Activated B cell treated with CpG ODN at 0.5 μM for 24 hours (primary cell): ENCODE results near the gene EPB41L2. TPM values are rescaled to one million over a fixed set of nuclear protein-coding genes. Genes with fewer than 3 reads are reported as not detected.
A peak's percentile ranks its signal among the peaks of the same experiment; 100 is the strongest.

ENCODE experiments used
- ATAC-seq: fragments of 200-7000 bp; cut with Tn5 transposase; one replicate; pipeline ENCODE4 v1.10.0; 2021; ENCODE audit warnings: low read depth, mild to moderate bottlenecking, moderate library complexity
- CTCF ChIA-PET: fragments of 350-600 bp; sonication (Branson Sonifier 250); formaldehyde crosslinking; loops from one replicate; lab custom pipeline; 2021; ENCODE audit warnings: antibody characterized with exemption; lab: Charles Lee
- POLR2A ChIA-PET: fragments of 350-600 bp; sonication (Branson Sonifier 250); formaldehyde crosslinking; loops from one replicate; lab custom pipeline; 2021; ENCODE audit warnings: antibody characterized with exemption; lab: Charles Lee
- DNase-seq: peaks from one replicate; pipeline ENCODE4 v3.0.0; 2022
- H3K27ac Mint-ChIP-seq: one replicate; pipeline ENCODE4 v1.8.0; 2020; ENCODE audit warnings: mixed read lengths
- H3K27me3 Mint-ChIP-seq: one replicate; pipeline ENCODE4 v1.8.0; 2021; ENCODE audit warnings: mixed read lengths
- H3K36me3 Mint-ChIP-seq: one replicate; pipeline ENCODE4 v1.8.0; 2021; ENCODE audit warnings: low read depth, mixed read lengths
- H3K4me1 Mint-ChIP-seq: one replicate; pipeline ENCODE4 v1.8.0; 2021; ENCODE audit warnings: mixed read lengths
- H3K4me3 Mint-ChIP-seq: one replicate; pipeline ENCODE4 v1.8.0; 2020; ENCODE audit warnings: mild to moderate bottlenecking, mixed read lengths
- H3K9me3 Mint-ChIP-seq: one replicate; pipeline ENCODE4 v1.8.0; 2020; ENCODE audit warnings: mixed read lengths
- CTCF ChIP-seq: fragments of 200-600 bp; IDR thresholded peaks from one replicate; pipeline ENCODE4 v1.8.0; 2022; ENCODE audit warnings: antibody characterized with exemption, mild to moderate bottlenecking
- intact Hi-C: fragments of 100-400 bp; cut with micrococcal nuclease; formaldehyde crosslinking; loops from one replicate; pipeline ENCODE4 v1.15.1; 2024
- total RNA-seq: library from RNA; stranded (reverse); gene quantifications from 2 replicates; pipeline ENCODE4 v1.2.3, GENCODE V29; 2022

The EPB41L2 gene
- total RNA-seq, 1 donor from 2014 or later = 62.8 TPM

GRCh38 chr6:130964289-130964688, 98.8 kb downstream of the EPB41L2 start:
- ChIA-PET CTCF (no interaction called here), POLR2A (interaction anchor here (0.7 kb wide), 1 partner anchor 1072 kb away, joined by 4 read pairs; no protein-coding TSS in a partner anchor)
- Mint-ChIP-seq H3K9me3 (no peaks in the 10 kb centered on the region), H3K27me3 (no peaks in the 10 kb centered on the region), H3K4me3 (peak overlapping the region; percentile 39), H3K27ac (no peak overlapping the region), H3K4me1 (peaks cover 61% of the 10 kb centered on the region), H3K36me3 (no peaks in the 10 kb centered on the region)
- intact Hi-C loops = loop anchor here (5.0 kb wide), 1 partner anchor 98 kb away; the partner anchor contains the start of gene EPB41L2
- ATAC-seq (no peak), DNase-seq (no peak)
- TF ChIP-seq CTCF = no peak

GRCh38 chr6:130962966-130963365, 100.1 kb downstream of the EPB41L2 start:
- POLR2A ChIA-PET = no interaction called here
- Mint-ChIP-seq H3K9me3 (no peaks in the 10 kb centered on the region), H3K36me3 (no peaks in the 10 kb centered on the region), H3K4me1 (peaks cover 60% of the 10 kb centered on the region), H3K4me3 (no peak overlapping the region), H3K27ac (no peak overlapping the region), H3K27me3 (no peaks in the 10 kb centered on the region)
- no peak for DNase-seq
- ATAC-seq = no peak
- intact Hi-C loops = loop anchor here (5.0 kb wide), 1 partner anchor 99 kb away; the partner anchor contains the start of gene EPB41L2
- CTCF ChIA-PET = no interaction called here
- TF ChIP-seq CTCF = no peak

- intact Hi-C loops = loop anchor here (5.0 kb wide), 1 partner anchor 101 kb away; the partner anchor contains the start of gene EPB41L2
- CTCF ChIA-PET = no interaction called here
- POLR2A ChIA-PET = no interaction called here
- no peak for TF ChIP-seq CTCF
- ATAC-seq = no peak
- no peak for DNase-seq
- no peaks in the 10 kb centered on the region for H3K27me3 Mint-ChIP-seq
- H3K4me3 Mint-ChIP-seq = no peak overlapping the region
- peaks cover 47% of the 10 kb centered on the region for H3K4me1 Mint-ChIP-seq
- H3K36me3 Mint-ChIP-seq = peaks cover 3% of the 10 kb centered on the region
- no peak overlapping the region for H3K27ac Mint-ChIP-seq
- no peaks in the 10 kb centered on the region for H3K9me3 Mint-ChIP-seq
Measured at GRCh38 chr6:130961148-130961547, 101.9 kb downstream of the EPB41L2 start.

- peaks cover 14% of the 10 kb centered on the region for H3K36me3 Mint-ChIP-seq
- intact Hi-C loops = loop anchor here (5.0 to 10.0 kb wide), 2 partner anchors 45 to 102 kb away; partner anchors contain the start of gene EPB41L2
- H3K27ac Mint-ChIP-seq = no peak overlapping the region
- CTCF ChIA-PET = no interaction called here
- TF ChIP-seq CTCF = no peak
- DNase-seq (no peak), ATAC-seq (no peak)
- POLR2A ChIA-PET = no interaction called here
- H3K4me3 Mint-ChIP-seq = no peak overlapping the region
- no peaks in the 10 kb centered on the region for H3K27me3 Mint-ChIP-seq
- no peaks in the 10 kb centered on the region for H3K9me3 Mint-ChIP-seq
- peaks cover 44% of the 10 kb centered on the region for H3K4me1 Mint-ChIP-seq
Measured at GRCh38 chr6:130959951-130960350, 103.1 kb downstream of the EPB41L2 start.

GRCh38 chr6:130958468-130958867, 104.6 kb downstream of the EPB41L2 start:
- Mint-ChIP-seq H3K27me3 (no peaks in the 10 kb centered on the region), H3K9me3 (no peaks in the 10 kb centered on the region), H3K4me3 (no peak overlapping the region), H3K4me1 (peaks cover 30% of the 10 kb centered on the region), H3K36me3 (peaks cover 25% of the 10 kb centered on the region), H3K27ac (no peak overlapping the region)
- ATAC-seq (no peak), DNase-seq (no peak)
- no peak for TF ChIP-seq CTCF
- ChIA-PET CTCF (no interaction called here), POLR2A (no interaction called here)
- intact Hi-C loops = loop anchor here (10.0 kb wide), 1 partner anchor 46 kb away; no protein-coding TSS in a partner anchor
